K562 (cell line): ENCODE measurements around the gene ATXN10. TPM values are rescaled to one million over a fixed set of nuclear protein-coding genes. Genes with fewer than 3 reads are reported as not detected.
A peak's percentile ranks its signal among the peaks of the same experiment; 100 is the strongest.

Experiments
- ATAC-seq: fragments of 200-7000 bp; cut with Tn5 transposase; 3 replicates; pipeline ENCODE4 v1.9.1; 2020; ENCODE audit warnings: moderate library complexity
- BruUV-seq: library from RNA; stranded (reverse); fragments of 400-500 nt; replicated peaks from 2 replicates; lab custom pipeline; 2021; lab: Mats Ljungman, UMichigan
- CTCF ChIA-PET: fragments of 300-600 bp; formaldehyde crosslinking; extraction: SDS; loops from one replicate; lab custom pipeline; 2021; ENCODE audit warnings: low intra/inter-chr PET ratio; lab: Yijun Ruan, JAX
- POLR2A ChIA-PET: fragments of 300-600, 350-650 bp; sonication (Branson Sonifier 250); formaldehyde crosslinking; extraction: SDS; loops from one replicate; lab custom pipeline; 2021; ENCODE audit warnings: antibody characterized with exemption, inconsistent platforms; lab: Yijun Ruan, JAX
- DNase-seq, 4 experiments: peaks; one replicate each; pipeline versions ENCODE4 v3.0.0 to v3.0.0-alpha.2; 2011 to 2018; ENCODE audit warnings: low spot score in 3 of 4, mixed read lengths in 3 of 4; ENCODE audit errors: extremely low read depth in 1 of 4
- FAIRE-seq: peaks from 2 replicates; lab custom pipeline; 2011; peaks lifted over from hg19 to GRCh38; lab: Jason Lieb, UNC
- H2AFZ ChIP-seq: 2 replicates; pipeline ENCODE4 v1.6.0; 2011; ENCODE audit warnings: low read depth, low read length, control low read depth, inconsistent platforms
- H3K27ac ChIP-seq: fragments of 200-600 bp; 3 replicates; pipeline ENCODE4 v1.8.0; 2011; ENCODE audit warnings: low read depth, mild to moderate bottlenecking, control low read depth, inconsistent platforms, low read length, moderate library complexity, mixed read lengths; ENCODE audit errors: extremely low read depth
- H3K27me3 ChIP-seq, 2 experiments: fragments of 300-600 bp in 1 of 2; 2 replicates in 1 of 2; 3 replicates in 1 of 2; pipeline versions ENCODE4 v1.6.0 to v1.8.0; 2011; ENCODE audit warnings: inconsistent platforms in 2 of 2, low read length in 2 of 2, mild to moderate bottlenecking in 1 of 2, mixed read lengths in 1 of 2, moderate library complexity in 1 of 2; ENCODE audit not compliant: control insufficient read depth in 2 of 2, insufficient read depth in 2 of 2
- H3K36me3 ChIP-seq: fragments of 300-600 bp; 3 replicates; pipeline ENCODE4 v1.8.0; 2011; ENCODE audit warnings: mild to moderate bottlenecking, low read length, inconsistent platforms; ENCODE audit not compliant: control insufficient read depth, insufficient read depth
- H3K4me1 ChIP-seq, 2 experiments: fragments of 200-600 bp in 1 of 2; replicated peaks in 1 of 2; 2 replicates in 1 of 2; 3 replicates in 1 of 2; pipeline versions ENCODE4 v1.5.1 to v1.8.0; 2011; ENCODE audit warnings: inconsistent platforms in 2 of 2, low read length in 2 of 2, mild to moderate bottlenecking in 1 of 2, mixed read lengths in 1 of 2, moderate library complexity in 1 of 2; ENCODE audit not compliant: control insufficient read depth in 2 of 2, insufficient read depth in 2 of 2
- H3K4me2 ChIP-seq: 2 replicates; pipeline ENCODE4 v1.6.1; 2011; ENCODE audit warnings: low read length, control low read depth, inconsistent platforms, mixed read lengths; ENCODE audit not compliant: insufficient read depth
- H3K4me3 ChIP-seq: fragments of 200-600 bp; sonication (generic), shearing (Covaris generic); 2 replicates; pipeline ENCODE4 v1.5.1; 2016; ENCODE audit warnings: control low read depth, inconsistent platforms
- H3K79me2 ChIP-seq: fragments of 200-600 bp; 3 replicates; pipeline ENCODE4 v1.8.0; 2011; ENCODE audit warnings: low read length, inconsistent platforms; ENCODE audit not compliant: control insufficient read depth, insufficient read depth
- H3K9ac ChIP-seq, 2 experiments: 2 replicates each; pipeline versions ENCODE4 v1.6.0 to v1.6.1; 2011; ENCODE audit warnings: low read depth in 2 of 2, low read length in 2 of 2, control low read depth in 1 of 2, inconsistent platforms in 1 of 2, mild to moderate bottlenecking in 1 of 2, mixed read lengths in 1 of 2; ENCODE audit not compliant: insufficient read depth in 1 of 2
- H3K9me1 ChIP-seq: one replicate; pipeline ENCODE4 v1.6.0; 2011; ENCODE audit warnings: inconsistent platforms, mild to moderate bottlenecking, low read length, moderate library complexity; ENCODE audit not compliant: control insufficient read depth, insufficient read depth
- H3K9me3 ChIP-seq: replicated peaks from 2 replicates; pipeline ENCODE4 v1.5.1; 2011; ENCODE audit warnings: low read depth, low read length, inconsistent platforms; ENCODE audit not compliant: control insufficient read depth, insufficient read depth
- H4K20me1 ChIP-seq: replicated peaks from 2 replicates; pipeline ENCODE4 v1.6.1; 2011; ENCODE audit warnings: low read length, inconsistent platforms, mixed read lengths; ENCODE audit not compliant: control insufficient read depth, insufficient read depth
- MAFF ChIP-seq: IDR thresholded peaks from 2 replicates; pipeline ENCODE4 v1.6.1; 2012; ENCODE audit warnings: low read length, improper control_type of control experiment
- MED1 ChIP-seq: sonication (generic); formaldehyde crosslinking; IDR thresholded peaks from 2 replicates; pipeline ENCODE4 v1.8.1; 2023; ENCODE audit warnings: missing genetic modification reagents, borderline replicate concordance
- MXI1 ChIP-seq: IDR thresholded peaks from 2 replicates; pipeline ENCODE4 v1.6.1; 2011; ENCODE audit warnings: low read depth, mild to moderate bottlenecking, improper control_type of control experiment, low read length
- TAF7 ChIP-seq: fragments of 450-650 bp; IDR thresholded peaks from 2 replicates; pipeline ENCODE4 v1.6.1; 2016; ENCODE audit warnings: missing genetic modification characterization, missing compliant biosample characterization
- ZNF316 ChIP-seq: fragments of 450-650 bp; IDR thresholded peaks from 2 replicates; pipeline ENCODE4 v1.6.1; 2016
- ZNF57 ChIP-seq: fragments of 450-650 bp; formaldehyde crosslinking; IDR thresholded peaks from 2 replicates; pipeline ENCODE4 v1.4.0; 2020; ENCODE audit warnings: mild to moderate bottlenecking, moderate library complexity
- WGBS: fragments of 100-300 bp; shearing (Covaris generic); methylation state at CpG from one replicate; pipeline ENCODE4 v1.1.6; 2016; ENCODE audit warnings: low coverage, mixed read lengths; ENCODE audit not compliant: insufficient coverage; ENCODE audit errors: missing lambda C conversion rate; 5-methylcytosine and 5-hydroxymethylcytosine counted together
- in situ Hi-C: fragments of 300-500 bp; cut with MboI; formaldehyde crosslinking; loops from 4 replicates; pipeline ENCODE4 v1.15.0; 2018; ENCODE audit warnings: inconsistent platforms, mixed read lengths
- intact Hi-C: fragments of 100-400 bp; cut with micrococcal nuclease; formaldehyde crosslinking; loops from 2 replicates; pipeline ENCODE4 v1.14.2; 2022
- polyA plus RNA-seq, 8 experiments: library from polyadenylated mRNA; depleted of rRNA in 4 of 8; stranded (reverse) in 5 of 8; unstranded in 3 of 8; fragments of >200 nt; fragmentation: Nextera tagmentation in 2 of 8; fragmentation: Illumina TruSeq in 1 of 8; extraction: Ambion mirVana in 2 of 8; extraction: Trizol in 1 of 8; gene quantifications; 2 replicates each; pipeline versions ENCODE4 v1.2.1 to v1.2.3, GENCODE V29; 2011 to 2014; ENCODE audit warnings: inconsistent platforms in 1 of 8, missing spikeins in 1 of 8
- total RNA-seq, 7 experiments: library from RNA; depleted of rRNA in 6 of 7; stranded (reverse); fragments of >200 nt in 6 of 7; fragmentation: Illumina TruSeq in 2 of 7; extraction: Trizol in 2 of 7; gene quantifications; 2 replicates each; pipeline versions ENCODE4 v1.2.1 to v1.2.3, GENCODE V29; 2011 to 2021; ENCODE audit warnings: low replicate concordance in 1 of 7
- TF ChIP-seq, protein P1 (sequence below): fragments of 200-800 bp; sonication (Bioruptor generic); IDR thresholded peaks from 2 replicates; pipeline ENCODE4 v1.6.1; 2016; ENCODE audit warnings: missing genetic modification characterization, missing compliant biosample characterization

ATXN10 gene
- total and polyA plus RNA-seq, 9 of the 15 experiments (the other 6 are each of a cell fraction or from before 2014, with no cell fraction given): 11.5 to 190 (median 33.6) TPM

GRCh38 chr22:45864959-45865476, 193.4 kb downstream of the ATXN10 start:
- peaks cover 0 to 8% of the 10 kb centered on the region in 2 experiments; a peak in 2 of 5 replicates for H3K4me1 ChIP-seq
- POLR2A ChIA-PET: interaction anchor here (0.5 kb wide), 1 partner anchor 250 kb away, joined by 3 read pairs; no protein-coding TSS in a partner anchor
- BruUV-seq: no TSS peak
- H3K27ac ChIP-seq: no peak overlapping the region
- ATAC-seq (no peak), FAIRE-seq (no peak), DNase-seq (no peak)
- in situ Hi-C loops: no loop called here
- H3K9ac ChIP-seq: no peak overlapping the region; a peak in 1 of 4 replicates
- CTCF ChIA-PET: no interaction called here
- H3K4me2 ChIP-seq: no peak overlapping the region
- peaks cover 4% of the 10 kb centered on the region; the same call in 1 of the 2 replicates for H4K20me1 ChIP-seq
- TF ChIP-seq ZNF316 (peak; percentile 59), MXI1 (no peak)
- TF ChIP-seq, all 486 proteins: peak for 1
- Histone ChIP-seq H3K4me3 (no peak overlapping the region), H3K36me3 (no peaks in the 10 kb centered on the region), H2AFZ (no peak overlapping the region), H3K79me2 (no peaks in the 10 kb centered on the region), H3K9me1 (no peaks in the 10 kb centered on the region), H3K9me3 (no peaks in the 10 kb centered on the region), H3K27me3 (peaks cover 0 to 42% of the 10 kb centered on the region in 2 experiments; a peak in 4 of 5 replicates)
- intact Hi-C loops: loop anchor here (5.0 kb wide), 1 partner anchor 288 kb away; no protein-coding TSS in a partner anchor
- 3% methylated on average over 6 of the region's 11 CpGs for WGBS

GRCh38 chr22:45865561-45866125, 194.0 kb downstream of the ATXN10 start:
- intact Hi-C loops: no loop called here
- Histone ChIP-seq H3K4me1 (peaks cover 0 to 8% of the 10 kb centered on the region in 2 experiments; a peak in 2 of 5 replicates), H4K20me1 (peaks cover 4% of the 10 kb centered on the region; the same call in 1 of the 2 replicates), H3K9me3 (no peaks in the 10 kb centered on the region), H3K79me2 (no peaks in the 10 kb centered on the region), H3K9me1 (no peaks in the 10 kb centered on the region), H2AFZ (no peak overlapping the region), H3K4me2 (no peak overlapping the region), H3K9ac (no peak overlapping the region), H3K4me3 (no peak overlapping the region), H3K27me3 (peaks cover 0 to 43% of the 10 kb centered on the region in 2 experiments; a peak in 4 of 5 replicates), H3K27ac (no peak overlapping the region), H3K36me3 (no peaks in the 10 kb centered on the region)
- no TSS peak for BruUV-seq
- in situ Hi-C loops: no loop called here
- FAIRE-seq (no peak), DNase-seq (no peak), ATAC-seq (no peak)
- WGBS: 39% methylated on average over 20 of the region's 24 CpGs
- POLR2A ChIA-PET: no interaction called here
- CTCF ChIA-PET: interaction anchor here (0.6 kb wide), 1 partner anchor 140 kb away, joined by 3 read pairs; no protein-coding TSS in a partner anchor
- TF ChIP-seq ZNF57 (no peak), TAF7 (tag) (no peak), MED1 (CRISPR knock-in tag) (no peak), MAFF (no peak)
- TF ChIP-seq, protein P1, sequence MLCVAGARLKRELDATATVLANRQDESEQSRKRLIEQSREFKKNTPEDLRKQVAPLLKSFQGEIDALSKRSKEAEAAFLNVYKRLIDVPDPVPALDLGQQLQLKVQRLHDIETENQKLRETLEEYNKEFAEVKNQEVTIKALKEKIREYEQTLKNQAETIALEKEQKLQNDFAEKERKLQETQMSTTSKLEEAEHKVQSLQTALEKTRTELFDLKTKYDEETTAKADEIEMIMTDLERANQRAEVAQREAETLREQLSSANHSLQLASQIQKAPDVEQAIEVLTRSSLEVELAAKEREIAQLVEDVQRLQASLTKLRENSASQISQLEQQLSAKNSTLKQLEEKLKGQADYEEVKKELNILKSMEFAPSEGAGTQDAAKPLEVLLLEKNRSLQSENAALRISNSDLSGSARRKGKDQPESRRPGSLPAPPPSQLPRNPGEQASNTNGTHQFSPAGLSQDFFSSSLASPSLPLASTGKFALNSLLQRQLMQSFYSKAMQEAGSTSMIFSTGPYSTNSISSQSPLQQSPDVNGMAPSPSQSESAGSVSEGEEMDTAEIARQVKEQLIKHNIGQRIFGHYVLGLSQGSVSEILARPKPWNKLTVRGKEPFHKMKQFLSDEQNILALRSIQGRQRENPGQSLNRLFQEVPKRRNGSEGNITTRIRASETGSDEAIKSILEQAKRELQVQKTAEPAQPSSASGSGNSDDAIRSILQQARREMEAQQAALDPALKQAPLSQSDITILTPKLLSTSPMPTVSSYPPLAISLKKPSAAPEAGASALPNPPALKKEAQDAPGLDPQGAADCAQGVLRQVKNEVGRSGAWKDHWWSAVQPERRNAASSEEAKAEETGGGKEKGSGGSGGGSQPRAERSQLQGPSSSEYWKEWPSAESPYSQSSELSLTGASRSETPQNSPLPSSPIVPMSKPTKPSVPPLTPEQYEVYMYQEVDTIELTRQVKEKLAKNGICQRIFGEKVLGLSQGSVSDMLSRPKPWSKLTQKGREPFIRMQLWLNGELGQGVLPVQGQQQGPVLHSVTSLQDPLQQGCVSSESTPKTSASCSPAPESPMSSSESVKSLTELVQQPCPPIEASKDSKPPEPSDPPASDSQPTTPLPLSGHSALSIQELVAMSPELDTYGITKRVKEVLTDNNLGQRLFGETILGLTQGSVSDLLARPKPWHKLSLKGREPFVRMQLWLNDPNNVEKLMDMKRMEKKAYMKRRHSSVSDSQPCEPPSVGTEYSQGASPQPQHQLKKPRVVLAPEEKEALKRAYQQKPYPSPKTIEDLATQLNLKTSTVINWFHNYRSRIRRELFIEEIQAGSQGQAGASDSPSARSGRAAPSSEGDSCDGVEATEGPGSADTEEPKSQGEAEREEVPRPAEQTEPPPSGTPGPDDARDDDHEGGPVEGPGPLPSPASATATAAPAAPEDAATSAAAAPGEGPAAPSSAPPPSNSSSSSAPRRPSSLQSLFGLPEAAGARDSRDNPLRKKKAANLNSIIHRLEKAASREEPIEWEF (CRISPR knock-in tag): no peak
